SU-DHL-6 (cell line): ENCODE results near the gene TMEM244.

Source experiments
- H2AFZ ChIP-seq: fragments of 200-600 bp; sonication (generic); 2 replicates; pipeline ENCODE4 v1.6.1; 2014; ENCODE audit warnings: low read depth, mild to moderate bottlenecking, moderate library complexity, mixed read lengths, antibody characterized with exemption, low read length; ENCODE audit not compliant: severe bottlenecking
- H3F3A ChIP-seq: fragments of 200-600 bp; shearing (Covaris generic); 2 replicates; pipeline ENCODE4 v1.6.0; 2016; ENCODE audit warnings: antibody characterized with exemption, mild to moderate bottlenecking; ENCODE audit not compliant: insufficient read depth
- H3K27ac ChIP-seq: fragments of 200-600 bp; sonication (generic); 2 replicates; pipeline ENCODE4 v1.5.1; 2016; ENCODE audit warnings: low read depth, mild to moderate bottlenecking, low read length, moderate library complexity, mixed read lengths
- H3K27me3 ChIP-seq: fragments of 200-600 bp; sonication (generic), shearing (Covaris generic); 2 replicates; pipeline ENCODE4 v1.6.0; 2014; ENCODE audit warnings: mild to moderate bottlenecking, low read length
- H3K36me3 ChIP-seq: fragments of 200-600 bp; sonication (generic); 2 replicates; pipeline ENCODE4 v1.6.1; 2014; ENCODE audit warnings: mild to moderate bottlenecking, low read length, mixed read lengths
- H3K4me2 ChIP-seq: fragments of 300-600, 200-600 bp; shearing (Covaris generic), sonication (generic); 2 replicates; pipeline ENCODE4 v1.6.0; 2014; ENCODE audit warnings: low read length, low read depth, mild to moderate bottlenecking; ENCODE audit not compliant: poor library complexity, severe bottlenecking
- H3K4me3 ChIP-seq: fragments of 200-600 bp; sonication (generic); 2 replicates; pipeline ENCODE4 v1.5.1; 2014; ENCODE audit warnings: antibody characterized with exemption, low read length, mild to moderate bottlenecking, mixed read lengths; ENCODE audit not compliant: insufficient read depth, poor library complexity, severe bottlenecking
- H3K79me2 ChIP-seq: fragments of 200-600 bp; sonication (generic); 2 replicates; pipeline ENCODE4 v1.6.1; 2014; ENCODE audit warnings: mild to moderate bottlenecking, low read length, moderate library complexity; ENCODE audit not compliant: insufficient read depth
- H3K9ac ChIP-seq: fragments of 200-600 bp; sonication (generic); 2 replicates; pipeline ENCODE4 v1.7.0; 2014; ENCODE audit warnings: mild to moderate bottlenecking, low read length
- H3K9me2 ChIP-seq: fragments of 200-600 bp; sonication (generic); replicated peaks from 2 replicates; pipeline ENCODE4 v1.6.1; 2014; ENCODE audit warnings: low read length; ENCODE audit not compliant: insufficient read depth
- H3K9me3 ChIP-seq: fragments of 200-600 bp; sonication (generic); 2 replicates; pipeline ENCODE4 v1.6.1; 2014; ENCODE audit warnings: low read length, mixed read lengths; ENCODE audit not compliant: insufficient read depth
- H4K20me1 ChIP-seq: fragments of 200-600 bp; sonication (generic); 2 replicates; pipeline ENCODE4 v1.6.1; 2014; ENCODE audit warnings: low read depth, mild to moderate bottlenecking, antibody characterized with exemption, low read length, moderate library complexity, mixed read lengths
- EZH2phosphoT487 ChIP-seq: fragments of 200-600 bp; sonication (generic), shearing (Covaris generic); conservative IDR thresholded peaks from 2 replicates; pipeline ENCODE4 v1.6.1; 2018; ENCODE audit warnings: mild to moderate bottlenecking, antibody characterized with exemption, low read length, moderate library complexity, mixed read lengths
- TF ChIP-seq, protein P1 (sequence below): fragments of 200-600 bp; sonication (generic); IDR thresholded peaks from one replicate; pipeline ENCODE4 v1.5.1; 2017; ENCODE audit warnings: antibody characterized with exemption, mild to moderate bottlenecking, low read length, moderate library complexity; ENCODE audit not compliant: insufficient read depth, poor library complexity, severe bottlenecking

TMEM244 gene

DNA sequence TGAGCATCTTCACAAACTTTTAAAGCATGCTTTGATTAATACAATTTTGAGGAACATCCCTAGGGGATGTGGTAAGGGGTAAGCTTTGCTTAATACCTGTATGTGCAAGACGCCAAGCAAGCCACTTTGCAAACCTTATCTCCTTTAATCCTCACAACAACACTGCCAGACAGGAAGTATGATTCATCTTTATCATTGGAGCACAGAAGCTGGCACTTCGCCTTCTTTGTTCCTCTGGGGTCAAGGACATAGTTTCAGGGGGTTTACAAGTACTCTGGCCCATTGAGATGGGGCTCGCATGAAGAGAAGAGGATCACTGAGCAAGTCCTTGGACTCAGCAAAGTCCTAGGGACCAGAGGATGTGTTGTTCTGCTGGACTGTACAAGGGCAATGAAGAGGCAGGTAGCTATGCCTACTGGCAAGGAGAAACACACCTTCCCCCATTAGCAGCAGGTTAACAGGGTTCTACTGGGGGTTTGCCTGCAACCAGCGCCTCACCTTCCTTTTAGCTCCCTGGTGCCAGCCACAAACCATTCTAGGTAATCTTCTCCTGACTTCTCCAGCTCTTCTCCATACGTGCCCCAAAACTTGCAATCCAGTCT is 8.8 kb downstream of the TMEM244 start:
- Histone ChIP-seq H3F3A (no peaks in the 10 kb centered on the region), H3K4me3 (no peak overlapping the region), H3K27ac (no peak overlapping the region), H3K9me3 (no peaks in the 10 kb centered on the region), H4K20me1 (no peaks in the 10 kb centered on the region), H3K4me2 (no peak overlapping the region), H3K79me2 (no peaks in the 10 kb centered on the region), H3K9me2 (no peaks in the 10 kb centered on the region), H3K27me3 (no peaks in the 10 kb centered on the region), H2AFZ (no peak overlapping the region), H3K9ac (no peak overlapping the region), H3K36me3 (no peaks in the 10 kb centered on the region)
- TF ChIP-seq, protein P1, sequence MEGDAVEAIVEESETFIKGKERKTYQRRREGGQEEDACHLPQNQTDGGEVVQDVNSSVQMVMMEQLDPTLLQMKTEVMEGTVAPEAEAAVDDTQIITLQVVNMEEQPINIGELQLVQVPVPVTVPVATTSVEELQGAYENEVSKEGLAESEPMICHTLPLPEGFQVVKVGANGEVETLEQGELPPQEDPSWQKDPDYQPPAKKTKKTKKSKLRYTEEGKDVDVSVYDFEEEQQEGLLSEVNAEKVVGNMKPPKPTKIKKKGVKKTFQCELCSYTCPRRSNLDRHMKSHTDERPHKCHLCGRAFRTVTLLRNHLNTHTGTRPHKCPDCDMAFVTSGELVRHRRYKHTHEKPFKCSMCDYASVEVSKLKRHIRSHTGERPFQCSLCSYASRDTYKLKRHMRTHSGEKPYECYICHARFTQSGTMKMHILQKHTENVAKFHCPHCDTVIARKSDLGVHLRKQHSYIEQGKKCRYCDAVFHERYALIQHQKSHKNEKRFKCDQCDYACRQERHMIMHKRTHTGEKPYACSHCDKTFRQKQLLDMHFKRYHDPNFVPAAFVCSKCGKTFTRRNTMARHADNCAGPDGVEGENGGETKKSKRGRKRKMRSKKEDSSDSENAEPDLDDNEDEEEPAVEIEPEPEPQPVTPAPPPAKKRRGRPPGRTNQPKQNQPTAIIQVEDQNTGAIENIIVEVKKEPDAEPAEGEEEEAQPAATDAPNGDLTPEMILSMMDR = no peak
- TF ChIP-seq EZH2phosphoT487 = no peak

GRCh38 chr6:129849456-129849855 is 11.7 kb downstream of the TMEM244 start:
- no peaks in the 10 kb centered on the region for H3K9me2 ChIP-seq

DNA sequence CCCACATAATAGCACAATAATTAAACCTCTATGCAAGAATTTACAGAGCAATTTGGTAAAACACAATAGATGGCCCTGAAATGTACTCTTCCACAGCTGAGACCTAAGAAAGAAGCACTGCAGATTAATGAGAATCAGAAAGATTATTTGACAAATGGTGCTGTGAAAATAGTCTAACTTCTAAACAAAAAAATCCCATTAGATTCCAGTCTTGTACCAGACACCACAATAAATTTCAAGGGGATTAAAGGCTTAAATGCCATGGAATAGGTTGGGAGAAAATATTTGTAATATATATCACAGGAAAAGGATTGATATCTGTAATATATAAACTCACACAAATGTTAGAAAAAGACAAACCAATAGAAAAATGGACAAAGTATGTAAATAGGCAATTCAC is 14.4 kb downstream of the TMEM244 start:
- Histone ChIP-seq H3K4me3 (no peak overlapping the region), H3K9me3 (no peaks in the 10 kb centered on the region), H3K79me2 (no peaks in the 10 kb centered on the region), H2AFZ (no peak overlapping the region), H3K9ac (no peak overlapping the region), H3K4me2 (no peak overlapping the region), H3K27ac (no peak overlapping the region), H3K9me2 (no peaks in the 10 kb centered on the region), H3K36me3 (no peaks in the 10 kb centered on the region), H3K27me3 (no peaks in the 10 kb centered on the region), H3F3A (no peaks in the 10 kb centered on the region), H4K20me1 (no peaks in the 10 kb centered on the region)
- TF ChIP-seq, protein P1 = no peak
- no peak for TF ChIP-seq EZH2phosphoT487

More at GRCh38 chr6:129849456-129849855, 11.7 kb downstream of the TMEM244 start:
- H3K27me3 ChIP-seq = no peaks in the 10 kb centered on the region
- no peak overlapping the region for H2AFZ ChIP-seq
- H3K27ac ChIP-seq = no peak overlapping the region
- no peak overlapping the region for H3K9ac ChIP-seq
- no peaks in the 10 kb centered on the region for H3K79me2 ChIP-seq
- no peak overlapping the region for H3K4me2 ChIP-seq
- no peak overlapping the region for H3K4me3 ChIP-seq
- no peaks in the 10 kb centered on the region for H3F3A ChIP-seq
- H3K9me3 ChIP-seq = no peaks in the 10 kb centered on the region
- no peaks in the 10 kb centered on the region for H3K36me3 ChIP-seq
- TF ChIP-seq, protein P1 = no peak
- no peak for TF ChIP-seq EZH2phosphoT487
- no peaks in the 10 kb centered on the region for H4K20me1 ChIP-seq
